Stimulated activated CD8-positive, alpha-beta memory T cell treated with anti-CD3 and anti-CD28 coated beads, Interleukin-7, amount 100 ng/mL, for 48 hours (primary cell): ENCODE results near the gene FBRSL1.
A peak's percentile ranks its signal among the peaks of the same experiment; 100 is the strongest.

Source experiments
- DNase-seq, 2 donors: peaks; one replicate each; pipeline ENCODE4 v3.0.0-alpha.2; 2020; ENCODE audit warnings: low read depth in 1 of 2; ENCODE audit errors: extremely low read depth in 1 of 2

Gene FBRSL1

DNA sequence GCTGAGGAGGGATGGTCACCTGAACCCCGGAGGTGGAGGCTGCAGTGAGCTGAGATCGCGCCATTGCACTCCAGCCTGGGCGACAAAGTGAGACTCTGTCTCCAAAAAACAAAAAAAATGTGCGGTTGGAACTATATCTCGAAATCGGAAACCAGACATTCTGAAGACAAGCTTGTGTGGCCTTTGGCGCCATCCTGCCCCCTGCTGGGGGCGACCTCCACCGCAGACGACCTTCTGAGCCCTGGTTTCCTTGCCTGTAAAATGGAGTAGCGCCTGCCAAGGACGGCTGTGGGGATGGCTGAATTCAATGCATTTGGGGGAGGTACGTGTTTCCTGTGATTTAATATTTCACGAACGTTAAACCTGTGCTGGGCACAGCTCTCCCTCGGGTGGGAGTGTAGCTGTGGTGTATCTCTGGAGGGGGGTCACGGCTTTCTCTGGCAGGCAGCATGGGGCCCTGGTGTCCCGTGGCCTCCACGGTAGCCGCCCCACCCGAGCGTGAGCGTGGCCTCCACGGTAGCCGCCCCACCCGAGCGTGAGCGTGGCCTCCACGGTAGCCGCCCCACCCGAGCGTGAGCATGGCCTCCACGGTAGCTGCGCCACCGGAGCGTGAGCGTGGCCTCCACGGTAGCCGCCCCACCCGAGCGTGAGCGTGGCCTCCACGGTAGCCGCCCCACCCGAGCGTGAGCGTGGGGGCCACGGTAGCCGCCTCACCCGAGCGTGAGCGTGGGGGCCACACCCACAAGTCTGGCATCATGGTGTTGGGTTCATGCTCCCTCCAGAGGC lies 65.1 kb downstream of the FBRSL1 start:
- no peak for DNase-seq

DNA sequence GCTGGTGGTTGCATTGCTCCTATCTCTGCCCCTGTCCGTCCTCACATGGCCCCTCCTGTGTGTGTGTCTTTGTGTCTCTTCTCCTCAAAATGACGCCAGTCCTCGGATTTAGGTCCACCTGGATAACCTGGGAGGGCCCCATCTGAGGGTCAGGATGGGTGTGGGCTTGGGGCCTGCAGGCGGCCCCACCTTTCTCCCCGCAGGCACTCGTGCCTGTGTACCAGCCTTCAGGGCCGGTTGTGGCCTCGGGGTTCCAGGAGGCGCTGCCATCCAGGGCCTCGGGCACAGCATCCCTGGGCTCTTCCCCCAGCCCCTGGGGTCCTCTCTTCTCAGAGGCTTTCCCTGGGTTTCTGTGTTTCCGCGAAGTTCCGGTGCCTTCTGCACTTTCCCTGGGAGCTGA lies 65.7 kb downstream of the FBRSL1 start:
- DNase-seq: no peak

GRCh38 chr12:132556216-132556615 lies 66.3 kb downstream of the FBRSL1 start:
- DNase-seq: no peak

- DNase-seq: no peak
These were observed 66.8 kb downstream of the FBRSL1 start for GRCh38 chr12:132556801-132557200.

- DNase-seq: no peak
These were observed 67.5 kb downstream of the FBRSL1 start for GRCh38 chr12:132557291-132558015.

- no peak for DNase-seq
These were observed 68.3 kb downstream of the FBRSL1 start for GRCh38 chr12:132558042-132558856.

DNA sequence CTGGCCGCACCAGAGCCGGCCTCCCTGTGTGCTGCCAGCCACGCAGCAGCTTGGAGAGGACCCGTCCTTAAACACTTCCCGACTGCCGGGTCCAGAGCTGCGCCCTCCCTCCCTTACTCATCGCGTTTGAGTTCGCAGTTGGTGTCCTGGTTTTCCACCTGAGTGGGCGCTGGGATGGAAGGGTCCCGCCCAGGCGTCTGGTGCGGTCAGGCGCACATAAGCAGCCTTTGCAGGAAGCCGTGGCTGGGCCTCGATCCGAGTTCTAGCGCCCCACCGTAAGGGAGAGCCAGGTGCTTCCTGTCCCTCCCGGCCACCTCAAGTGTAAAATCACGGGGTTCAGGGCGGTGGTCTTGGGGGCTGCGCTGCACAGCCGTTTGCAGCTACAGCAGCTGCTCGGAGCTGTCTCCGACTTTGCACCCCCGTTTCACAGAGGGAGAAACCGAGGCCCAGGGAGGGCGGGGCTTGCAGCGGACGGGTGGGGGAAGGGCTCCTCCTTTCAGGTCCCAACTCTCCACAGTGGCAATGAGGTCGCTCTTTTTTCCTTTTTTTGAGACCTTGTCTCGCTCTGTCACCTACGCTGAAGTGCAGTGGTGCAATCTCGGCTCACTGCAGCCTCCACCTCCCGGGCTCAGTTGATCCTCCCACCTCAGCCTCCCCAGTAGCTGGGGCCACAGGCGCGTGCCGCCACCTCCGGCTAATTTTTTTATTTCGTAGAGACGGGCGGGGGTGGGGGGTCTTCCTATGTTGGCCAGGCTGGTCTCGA lies 69.1 kb downstream of the FBRSL1 start:
- no peak for DNase-seq

DNA sequence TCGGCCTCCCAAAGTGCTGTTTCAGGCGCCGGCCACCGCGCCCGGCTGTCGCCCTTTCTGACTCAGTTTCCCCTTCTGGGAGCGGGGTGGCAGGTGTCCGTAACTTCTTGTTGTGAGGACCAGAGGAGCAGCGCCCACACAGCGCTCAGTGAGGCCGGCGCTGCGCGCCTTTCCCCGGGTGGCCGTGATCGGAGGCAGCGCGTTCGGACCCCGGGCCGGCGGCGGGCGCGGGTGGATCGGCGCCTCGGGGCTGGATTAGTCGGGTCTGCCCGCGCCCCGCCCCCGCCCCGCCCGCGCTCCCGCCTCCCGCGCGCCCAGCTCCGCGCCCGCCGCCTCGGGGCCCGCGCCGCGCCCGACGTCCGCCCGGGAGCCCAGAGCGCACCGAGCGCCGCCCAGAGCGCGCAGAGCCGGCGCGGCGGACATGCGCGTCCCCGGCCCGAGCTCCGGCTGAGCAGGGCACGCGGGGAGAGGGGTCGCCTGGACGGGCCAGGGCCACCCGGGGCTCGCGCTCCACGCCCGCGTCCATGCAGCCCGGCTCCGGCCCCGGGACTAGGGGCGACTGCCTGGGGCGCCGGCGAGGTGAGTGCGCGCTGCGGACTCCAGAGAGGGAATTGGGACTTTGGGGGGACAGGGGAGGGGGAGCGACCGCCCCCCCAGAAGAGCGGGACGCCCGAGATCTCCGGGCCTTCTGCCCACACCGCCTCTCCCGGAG lies 69.9 kb downstream of the FBRSL1 start:
- peak in 1 of 2 donors; percentile 34 for DNase-seq

GRCh38 chr12:132560364-132560613 lies 70.3 kb downstream of the FBRSL1 start:
- no peak for DNase-seq

GRCh38 chr12:132560614-132561426 lies 70.9 kb downstream of the FBRSL1 start:
- DNase-seq: peak; percentile 57 to 67
